CD4-positive, alpha-beta memory T cell (primary cell): ENCODE measurements around the gene IL10. TPM values are rescaled to one million over a fixed set of nuclear protein-coding genes. Genes with fewer than 3 reads are reported as not detected.
A peak's percentile ranks its signal among the peaks of the same experiment; 100 is the strongest.

ENCODE experiments used
- CTCF ChIA-PET: fragments of 350-600 bp; sonication (Branson Sonifier 250); formaldehyde crosslinking; loops from one replicate; lab custom pipeline; 2021; ENCODE audit warnings: inconsistent platforms; ENCODE audit not compliant: partially characterized antibody; lab: Charles Lee
- POLR2A ChIA-PET: fragments of 350-600 bp; sonication (Branson Sonifier 250); formaldehyde crosslinking; loops from one replicate; lab custom pipeline; 2021; ENCODE audit not compliant: partially characterized antibody; lab: Charles Lee
- DNase-seq, 5 donors: peaks; one replicate each; pipeline versions ENCODE4 v3.0.0 to v3.0.0-alpha.2; 2020 to 2022; ENCODE audit warnings: mixed read lengths in 1 of 5
- H3K27ac ChIP-seq: one replicate; pipeline ENCODE4 v1.7.0; 2013; ENCODE audit warnings: low read depth, low read length
- H3K27me3 ChIP-seq: 2 replicates; pipeline ENCODE4 v1.7.0; 2013; ENCODE audit warnings: mild to moderate bottlenecking, low read length, moderate library complexity; ENCODE audit not compliant: insufficient read depth
- H3K36me3 ChIP-seq: 2 replicates; pipeline ENCODE4 v1.7.0; 2013; ENCODE audit warnings: mild to moderate bottlenecking, low read length, moderate library complexity; ENCODE audit not compliant: insufficient read depth
- H3K4me1 ChIP-seq: 2 replicates; pipeline ENCODE4 v1.7.0; 2013; ENCODE audit warnings: mild to moderate bottlenecking, low read length, moderate library complexity; ENCODE audit not compliant: insufficient read depth
- H3K4me3 ChIP-seq, 2 donors: one replicate each; pipeline ENCODE4 v1.7.0; 2013; ENCODE audit warnings: low read length in 2 of 2, mild to moderate bottlenecking in 1 of 2
- H3K9me3 ChIP-seq, 2 donors: one replicate each; pipeline ENCODE4 v1.7.0; 2013; ENCODE audit warnings: low read length in 2 of 2, control low read depth in 1 of 2; ENCODE audit not compliant: control insufficient read depth in 1 of 2
- H3K27ac Mint-ChIP-seq, 7 donors: one replicate each; pipeline ENCODE4 v1.8.0; 2020 to 2021; ENCODE audit warnings: mixed read lengths in 7 of 7, mild to moderate bottlenecking in 6 of 7, inconsistent platforms in 3 of 7, moderate library complexity in 3 of 7
- H3K27me3 Mint-ChIP-seq, 2 donors: one replicate each; pipeline ENCODE4 v1.8.0; 2020 to 2021; ENCODE audit warnings: mixed read lengths in 2 of 2
- H3K36me3 Mint-ChIP-seq, 2 donors: one replicate each; pipeline ENCODE4 v1.8.0; 2020 to 2021; ENCODE audit warnings: mixed read lengths in 2 of 2, inconsistent platforms in 1 of 2, mild to moderate bottlenecking in 1 of 2
- H3K4me1 Mint-ChIP-seq, 4 donors: one replicate each; pipeline ENCODE4 v1.8.0; 2020 to 2021; ENCODE audit warnings: mixed read lengths in 4 of 4, mild to moderate bottlenecking in 1 of 4
- H3K4me3 Mint-ChIP-seq, 8 donors: one replicate each; pipeline ENCODE4 v1.8.0; 2020 to 2021; ENCODE audit warnings: mixed read lengths in 8 of 8, mild to moderate bottlenecking in 7 of 8, moderate library complexity in 6 of 8, inconsistent platforms in 3 of 8
- H3K9me3 Mint-ChIP-seq, 8 donors: one replicate each; pipeline ENCODE4 v1.8.0; 2020 to 2021; ENCODE audit warnings: mixed read lengths in 8 of 8, mild to moderate bottlenecking in 5 of 8, inconsistent platforms in 3 of 8, moderate library complexity in 1 of 8
- intact Hi-C: fragments of 100-400 bp; cut with micrococcal nuclease; formaldehyde crosslinking; loops from one replicate; pipeline ENCODE4 v1.15.1; 2023
- polyA plus RNA-seq, 2 donors: library from polyadenylated mRNA; unstranded; fragments of 300-500 nt; fragmentation: Illumina TruSeq; gene quantifications; one replicate each; pipeline ENCODE4 v1.2.3, GENCODE V29; 2021
- total RNA-seq, 2 experiments: library from RNA; stranded (reverse); gene quantifications; one replicate each; pipeline ENCODE4 v1.2.3, GENCODE V29; 2021

IL10 gene
- total and polyA plus RNA-seq, 4 experiments from 2014 or later = 0.11 to 0.34 (median 0.30) TPM

GRCh38 chr1:206796116-206796515 lies 23.8 kb upstream of the IL10 start:
- POLR2A ChIA-PET = interaction anchor here (1.5 to 2.4 kb wide), 2 partner anchors 10 to 29 kb away, joined by 6 to 11 read pairs; no protein-coding TSS in a partner anchor
- Histone ChIP-seq H3K4me3 (no peak overlapping the region), H3K9me3 (no peaks in the 10 kb centered on the region), H3K36me3 (no peaks in the 10 kb centered on the region), H3K4me1 (peaks cover 50% of the 10 kb centered on the region), H3K27ac (no peak overlapping the region), H3K27me3 (no peaks in the 10 kb centered on the region)
- no peak overlapping the region for H3K4me3 Mint-ChIP-seq
- peaks cover 0 to 2% of the 10 kb centered on the region in 2 donors for H3K27me3 Mint-ChIP-seq
- H3K36me3 Mint-ChIP-seq = no peaks in the 10 kb centered on the region
- intact Hi-C loops = no loop called here
- no peaks in the 10 kb centered on the region for H3K9me3 Mint-ChIP-seq
- H3K27ac Mint-ChIP-seq = no peak overlapping the region
- peaks cover 30 to 79% (median 51%) of the 10 kb centered on the region in 4 donors for H3K4me1 Mint-ChIP-seq
- CTCF ChIA-PET = interaction anchor here (1.0 to 2.4 kb wide), 2 partner anchors 57 to 62 kb away, joined by 3 to 7 read pairs; no protein-coding TSS in a partner anchor
- DNase-seq = no peak

- Histone ChIP-seq H3K4me1 (peaks cover 55% of the 10 kb centered on the region), H3K4me3 (no peak overlapping the region), H3K27ac (no peak overlapping the region), H3K36me3 (no peaks in the 10 kb centered on the region), H3K27me3 (no peaks in the 10 kb centered on the region), H3K9me3 (no peaks in the 10 kb centered on the region)
- ChIA-PET POLR2A (interaction anchor here (0.9 to 2.4 kb wide), 8 partner anchors 8 to 27 kb away, joined by 3 to 12 read pairs (median 4); partner anchors contain the start of genes IL10 and IL19), CTCF (interaction anchor here (0.9 to 2.4 kb wide), 7 partner anchors 9 to 115 kb away, joined by 3 to 7 read pairs (median 4); no protein-coding TSS in a partner anchor)
- H3K27ac Mint-ChIP-seq = peak overlapping the region in 6 of 7 donors; percentile 36 to 89 (median 71)
- DNase-seq = peak in 2 of 5 donors; percentile 33 to 62
- peaks cover 33 to 91% (median 53%) of the 10 kb centered on the region in 4 donors for H3K4me1 Mint-ChIP-seq
- intact Hi-C loops = no loop called here
- no peaks in the 10 kb centered on the region for H3K9me3 Mint-ChIP-seq
- H3K4me3 Mint-ChIP-seq = peak overlapping the region in 5 of 8 donors; percentile 6 to 65 (median 45)
- peaks cover 0 to 2% of the 10 kb centered on the region in 2 donors for H3K27me3 Mint-ChIP-seq
- no peaks in the 10 kb centered on the region for H3K36me3 Mint-ChIP-seq
These were observed 22.1 kb upstream of the IL10 start for GRCh38 chr1:206794294-206794908.

GRCh38 chr1:206793620-206794019 lies 21.3 kb upstream of the IL10 start:
- no peak for DNase-seq
- ChIA-PET POLR2A (interaction anchor here (0.9 to 12.7 kb wide), 3 partner anchors 22 to 35 kb away, joined by 3 to 110 read pairs (median 6); partner anchors contain the start of genes IL10 and IL19), CTCF (interaction anchor here (1.2 to 2.6 kb wide), 3 partner anchors 28 to 67 kb away, joined by 4 to 15 read pairs (median 5); no protein-coding TSS in a partner anchor)
- intact Hi-C loops = no loop called here
- Mint-ChIP-seq H3K27ac (peak overlapping the region in 4 of 7 donors; percentile 9 to 63 (median 42)), H3K36me3 (no peaks in the 10 kb centered on the region), H3K4me3 (peak overlapping the region in 1 of 8 donors; percentile 52), H3K9me3 (no peaks in the 10 kb centered on the region), H3K27me3 (peaks cover 0 to 2% of the 10 kb centered on the region in 2 donors), H3K4me1 (peaks cover 31 to 83% (median 49%) of the 10 kb centered on the region in 4 donors)
- Histone ChIP-seq H3K27me3 (no peaks in the 10 kb centered on the region), H3K9me3 (no peaks in the 10 kb centered on the region), H3K4me1 (peaks cover 49% of the 10 kb centered on the region), H3K36me3 (no peaks in the 10 kb centered on the region), H3K27ac (no peak overlapping the region), H3K4me3 (no peak overlapping the region)

- Histone ChIP-seq H3K9me3 (no peaks in the 10 kb centered on the region), H3K27me3 (no peaks in the 10 kb centered on the region), H3K27ac (no peak overlapping the region), H3K4me3 (no peak overlapping the region), H3K4me1 (peaks cover 43% of the 10 kb centered on the region), H3K36me3 (no peaks in the 10 kb centered on the region)
- peak overlapping the region in 1 of 7 donors; percentile 24 for H3K27ac Mint-ChIP-seq
- H3K4me1 Mint-ChIP-seq = peaks cover 26 to 79% (median 45%) of the 10 kb centered on the region in 4 donors
- no peaks in the 10 kb centered on the region for H3K9me3 Mint-ChIP-seq
- peak overlapping the region in 1 of 8 donors; percentile 36 for H3K4me3 Mint-ChIP-seq
- intact Hi-C loops = no loop called here
- ChIA-PET CTCF (interaction anchor here (1.2 to 2.6 kb wide), 2 partner anchors 57 to 67 kb away, joined by 5 to 15 read pairs; no protein-coding TSS in a partner anchor), POLR2A (interaction anchor here (0.9 to 12.7 kb wide), 2 partner anchors 23 to 35 kb away, joined by 3 to 110 read pairs; partner anchors contain the start of genes IL10 and IL19)
- DNase-seq = no peak
- no peaks in the 10 kb centered on the region for H3K36me3 Mint-ChIP-seq
- H3K27me3 Mint-ChIP-seq = peaks cover 0 to 2% of the 10 kb centered on the region in 2 donors
These were observed 20.8 kb upstream of the IL10 start for GRCh38 chr1:206792939-206793607.

- Mint-ChIP-seq H3K27me3 (peaks cover 0 to 2% of the 10 kb centered on the region in 2 donors), H3K4me1 (peaks cover 38 to 84% (median 56%) of the 10 kb centered on the region in 4 donors), H3K27ac (peak overlapping the region in 6 of 7 donors; percentile 44 to 88 (median 74)), H3K36me3 (no peaks in the 10 kb centered on the region), H3K4me3 (peak overlapping the region in 6 of 8 donors; percentile 16 to 75 (median 43)), H3K9me3 (peaks cover 0 to 3% (median 0%) of the 10 kb centered on the region in 8 donors)
- no peak overlapping the region for H3K27ac ChIP-seq
- intact Hi-C loops = no loop called here
- ChIA-PET POLR2A (interaction anchor here (0.8 to 12.7 kb wide), 4 partner anchors 13 to 128 kb away, joined by 3 to 110 read pairs (median 8); partner anchors contain the start of genes IL10 and IL19), CTCF (interaction anchor here (0.9 to 2.6 kb wide), 4 partner anchors 8 to 64 kb away, joined by 3 to 15 read pairs (median 4); no protein-coding TSS in a partner anchor)
- no peaks in the 10 kb centered on the region for H3K36me3 ChIP-seq
- H3K4me1 ChIP-seq = peaks cover 41% of the 10 kb centered on the region
- no peaks in the 10 kb centered on the region for H3K9me3 ChIP-seq
- H3K4me3 ChIP-seq = no peak overlapping the region
- DNase-seq = no peak
- H3K27me3 ChIP-seq = no peaks in the 10 kb centered on the region
These were observed 18.4 kb upstream of the IL10 start for GRCh38 chr1:206790502-206791250.

- Histone ChIP-seq H3K27ac (no peak overlapping the region), H3K4me3 (no peak overlapping the region), H3K36me3 (no peaks in the 10 kb centered on the region), H3K4me1 (peaks cover 44% of the 10 kb centered on the region), H3K27me3 (no peaks in the 10 kb centered on the region), H3K9me3 (no peaks in the 10 kb centered on the region)
- Mint-ChIP-seq H3K4me3 (no peak overlapping the region), H3K36me3 (no peaks in the 10 kb centered on the region), H3K9me3 (peaks cover 0 to 3% (median 0%) of the 10 kb centered on the region in 8 donors), H3K27me3 (no peaks in the 10 kb centered on the region), H3K27ac (no peak overlapping the region), H3K4me1 (peaks cover 47 to 84% (median 59%) of the 10 kb centered on the region in 4 donors)
- ChIA-PET POLR2A (interaction anchor here (1.3 to 12.7 kb wide), 3 partner anchors 14 to 19 kb away, joined by 3 to 110 read pairs (median 46); partner anchors contain the start of genes IL10 and IL19), CTCF (interaction anchor here (0.7 to 3.6 kb wide), 4 partner anchors 10 to 53 kb away, joined by 3 to 20 read pairs (median 4); no protein-coding TSS in a partner anchor)
- DNase-seq = no peak
- intact Hi-C loops = no loop called here
These were observed 16.3 kb upstream of the IL10 start for GRCh38 chr1:206788487-206789050.
